ENCODE results near the gene UBR2.

- TF ChIP-seq CTCF (conservative IDR thresholded peaks at IDR 0.05; ENCODE audit: low read length): no peak
- no peak for TF ChIP-seq EZH2phosphoT487 (IDR thresholded peaks at IDR 0.05; ENCODE audit: borderline replicate concordance)
Measured at GRCh38 chr6:42551217-42551616, 12.6 kb upstream of the UBR2 start.

All from Loucy (cell line).